HCT116 (cell line): ENCODE measurements around the gene KCNC1. TPM values are rescaled to one million over a fixed set of nuclear protein-coding genes. Genes with fewer than 3 reads are reported as not detected.

Experiments used
- ATAC-seq: fragments of 200-7000 bp; cut with Tn5 transposase; 2 replicates; pipeline ENCODE4 v1.9.1; 2020; ENCODE audit warnings: mild to moderate bottlenecking, moderate library complexity
- BruUV-seq: library from RNA; stranded (reverse); fragments of 400-500 nt; replicated peaks from 2 replicates; lab custom pipeline; 2021; lab: Mats Ljungman, UMichigan
- CTCF ChIA-PET: fragments of 300-600 bp; sonication (Branson Sonifier 250); formaldehyde crosslinking; loops from one replicate; lab custom pipeline; 2021; ENCODE audit warnings: antibody characterized with exemption; lab: Charles Lee
- POLR2A ChIA-PET: fragments of 300-600, 350-600 bp; sonication (Branson Sonifier 250); formaldehyde crosslinking; loops from one replicate; lab custom pipeline; 2021; ENCODE audit warnings: antibody characterized with exemption; lab: Charles Lee
- RAD21 ChIA-PET, 2 experiments: fragments of 300-600 bp; sonication (Branson Sonifier 250); formaldehyde crosslinking; loops; one replicate each; lab custom pipeline; 2023; ENCODE audit warnings: low total read pairs in 2 of 2; ENCODE audit not compliant: uncharacterized antibody in 2 of 2, unreplicated experiment in 2 of 2, low non-redundant PET in 1 of 2; lab: Charles Lee
- DNase-seq: peaks from one replicate; pipeline ENCODE4 v3.0.0-alpha.2; 2010; ENCODE audit warnings: low read depth, low spot score
- H2AFZ ChIP-seq: fragments of 200-600 bp; shearing (Covaris generic), sonication (generic); 2 replicates; pipeline ENCODE4 v1.6.1; 2017; ENCODE audit warnings: low read depth, mixed run types, mixed read lengths, antibody characterized with exemption, low read length; ENCODE audit not compliant: poor library complexity, severe bottlenecking
- H3K27ac ChIP-seq: 2 replicates; pipeline ENCODE4 v1.5.1; 2012; ENCODE audit warnings: low read depth, low read length
- H3K27me3 ChIP-seq: fragments of 200-600 bp; sonication (generic); 2 replicates; pipeline ENCODE4 v1.6.1; 2016; ENCODE audit warnings: mixed run types, low read length, mixed read lengths; ENCODE audit not compliant: insufficient read depth
- H3K36me3 ChIP-seq, 2 experiments: fragments of 200-500 bp in 1 of 2; fragments of 200-600 bp in 1 of 2; sonication (Bioruptor generic) in 1 of 2; sonication (generic) in 1 of 2; 2 replicates each; pipeline versions ENCODE4 v1.5.1 to v1.6.1; 2014 to 2016; ENCODE audit warnings: low read length in 2 of 2, inconsistent platforms in 1 of 2, mixed read lengths in 1 of 2, mixed run types in 1 of 2; ENCODE audit not compliant: insufficient read depth in 2 of 2, control insufficient read depth in 1 of 2
- H3K4me1 ChIP-seq, 2 experiments: fragments of 200-600 bp in 1 of 2; sonication (generic) in 1 of 2; 2 replicates each; pipeline versions ENCODE4 v1.5.1 to v1.6.1; 2012 to 2017; ENCODE audit warnings: low read length in 2 of 2, inconsistent platforms in 1 of 2, mild to moderate bottlenecking in 1 of 2, mixed read lengths in 1 of 2, mixed run types in 1 of 2, moderate library complexity in 1 of 2; ENCODE audit not compliant: insufficient read depth in 2 of 2, control insufficient read depth in 1 of 2
- H3K4me2 ChIP-seq: fragments of 200-600 bp; sonication (generic); 2 replicates; pipeline ENCODE4 v1.6.1; 2017; ENCODE audit warnings: mixed run types, low read length, mixed read lengths
- H3K4me3 ChIP-seq, 2 experiments: fragments of 200-600 bp in 1 of 2; sonication (generic) in 1 of 2; replicated peaks in 1 of 2; 2 replicates each; pipeline ENCODE4 v1.5.1; 2011 to 2016; ENCODE audit warnings: low read length in 2 of 2, control low read depth in 1 of 2, low read depth in 1 of 2, mild to moderate bottlenecking in 1 of 2, mixed read lengths in 1 of 2, mixed run types in 1 of 2
- H3K79me2 ChIP-seq: fragments of 200-600 bp; sonication (generic); 2 replicates; pipeline ENCODE4 v1.6.1; 2017; ENCODE audit warnings: mild to moderate bottlenecking, mixed run types, low read length, moderate library complexity, mixed read lengths; ENCODE audit not compliant: insufficient read depth
- H3K9ac ChIP-seq: fragments of 200-600 bp; sonication (generic); 2 replicates; pipeline ENCODE4 v1.6.1; 2016; ENCODE audit warnings: low read length, mixed read lengths
- H3K9me2 ChIP-seq: fragments of 200-600 bp; sonication (generic), shearing (Covaris generic); 2 replicates; pipeline ENCODE4 v1.6.1; 2017; ENCODE audit warnings: mixed run types, mild to moderate bottlenecking, moderate library complexity; ENCODE audit not compliant: insufficient read depth
- H3K9me3 ChIP-seq, 2 experiments: fragments of 200-500 bp in 1 of 2; fragments of 200-600 bp in 1 of 2; sonication (Bioruptor generic) in 1 of 2; sonication (generic) in 1 of 2; 2 replicates each; pipeline ENCODE4 v1.6.1; 2014 to 2017; ENCODE audit warnings: low read length in 2 of 2, mixed read lengths in 2 of 2, inconsistent platforms in 1 of 2, low read depth in 1 of 2, mild to moderate bottlenecking in 1 of 2, mixed run types in 1 of 2, moderate library complexity in 1 of 2; ENCODE audit not compliant: control insufficient read depth in 1 of 2, insufficient read depth in 1 of 2
- H4K20me1 ChIP-seq: fragments of 200-600 bp; sonication (generic), shearing (Covaris generic); 2 replicates; pipeline ENCODE4 v1.6.1; 2017; ENCODE audit warnings: mixed run types, mild to moderate bottlenecking, moderate library complexity; ENCODE audit not compliant: insufficient read depth
- ELF1 ChIP-seq: IDR thresholded peaks from 2 replicates; pipeline ENCODE4 v1.6.1; 2012; ENCODE audit warnings: low read depth, borderline replicate concordance
- RAD21 ChIP-seq: IDR thresholded peaks from 2 replicates; pipeline ENCODE4 v1.6.1; 2012; ENCODE audit warnings: low read depth, mild to moderate bottlenecking
- TCF7L2 ChIP-seq: IDR thresholded peaks from 2 replicates; pipeline ENCODE4 v1.7.0; 2011; ENCODE audit warnings: borderline replicate concordance, inconsistent platforms; ENCODE audit not compliant: insufficient read depth, insufficient read length; ENCODE audit errors: extremely low read depth
- ZBTB33 ChIP-seq: IDR thresholded peaks from 2 replicates; pipeline ENCODE4 v1.6.1; 2011; ENCODE audit warnings: mild to moderate bottlenecking, low read length, moderate library complexity; ENCODE audit not compliant: insufficient replicate concordance; ENCODE audit errors: extremely low read depth
- intact Hi-C: fragments of 100-400 bp; cut with micrococcal nuclease; formaldehyde crosslinking; loops from 2 replicates; pipeline ENCODE4 v1.10.0; 2022
- total RNA-seq: library from RNA; stranded (reverse); gene quantifications from one replicate; pipeline ENCODE4 v1.2.1, GENCODE V29; 2021; ENCODE audit not compliant: unreplicated experiment
- TF ChIP-seq, protein P1 (sequence below): IDR thresholded peaks from 2 replicates; pipeline ENCODE4 v1.6.1; 2012; ENCODE audit warnings: low read depth

Gene KCNC1
- total RNA-seq, 1 experiment from 2014 or later, result 0.12 TPM

DNA sequence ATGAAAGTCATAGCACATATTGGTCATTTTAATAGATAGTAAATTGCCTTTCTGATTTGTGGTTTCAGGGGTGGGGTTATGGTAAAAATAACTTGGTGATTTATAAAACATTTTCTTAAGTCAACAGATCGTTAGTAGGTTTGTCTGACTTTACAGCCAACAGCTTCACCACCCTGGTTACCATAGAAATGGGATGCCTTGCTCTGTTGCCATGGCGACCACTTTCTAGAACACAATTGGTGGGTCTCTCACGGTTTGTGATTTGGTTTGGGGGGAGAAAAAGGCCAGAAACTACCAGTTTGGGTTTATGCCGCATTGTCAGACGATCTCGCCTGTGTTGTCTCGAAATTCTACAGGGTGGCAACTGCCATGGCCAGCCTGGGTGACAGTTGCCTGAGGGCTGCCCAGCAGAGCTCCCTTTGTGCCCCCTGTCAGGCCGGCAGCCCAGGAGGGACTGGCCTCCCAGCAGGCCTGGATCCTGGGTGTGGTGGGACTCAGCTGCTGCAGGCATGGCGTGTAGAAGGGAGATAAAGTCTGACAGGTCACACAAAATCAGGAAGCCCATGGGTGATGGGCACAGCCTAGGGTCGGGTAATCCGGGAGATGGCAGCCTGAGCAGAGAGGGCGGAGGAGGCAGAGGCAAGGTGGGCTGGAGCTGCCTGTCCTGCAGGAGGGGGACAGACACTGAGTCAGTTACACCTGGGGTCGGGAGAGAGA lies 30.9 kb downstream of the KCNC1 start:
- H3K27ac ChIP-seq, result no peak overlapping the region
- H2AFZ ChIP-seq, result no peak overlapping the region
- DNase-seq, result no peak
- RAD21 ChIA-PET, result no interaction called here
- no peaks in the 10 kb centered on the region for H3K36me3 ChIP-seq
- no peaks in the 10 kb centered on the region for H3K9me2 ChIP-seq
- H3K4me1 ChIP-seq, result peaks cover 3 to 7% of the 10 kb centered on the region in 2 experiments; a peak in 3 of 4 replicates
- BruUV-seq, result no TSS peak
- ATAC-seq, result no peak
- no peak overlapping the region for H3K4me3 ChIP-seq
- POLR2A ChIA-PET, result no interaction called here
- no peaks in the 10 kb centered on the region for H3K9me3 ChIP-seq
- H3K9ac ChIP-seq, result no peak overlapping the region
- no peaks in the 10 kb centered on the region for H3K79me2 ChIP-seq
- no peaks in the 10 kb centered on the region for H3K27me3 ChIP-seq
- CTCF ChIA-PET, result interaction anchor here (1.4 to 1.9 kb wide), 3 partner anchors 207 to 221 kb away, joined by 7 to 8 read pairs (median 7); no protein-coding TSS in a partner anchor
- no peak overlapping the region for H3K4me2 ChIP-seq
- no peaks in the 10 kb centered on the region for H4K20me1 ChIP-seq
- TF ChIP-seq ZBTB33 (no peak), RAD21 (no peak), TCF7L2 (no peak), ELF1 (no peak)
- TF ChIP-seq, protein P1, sequence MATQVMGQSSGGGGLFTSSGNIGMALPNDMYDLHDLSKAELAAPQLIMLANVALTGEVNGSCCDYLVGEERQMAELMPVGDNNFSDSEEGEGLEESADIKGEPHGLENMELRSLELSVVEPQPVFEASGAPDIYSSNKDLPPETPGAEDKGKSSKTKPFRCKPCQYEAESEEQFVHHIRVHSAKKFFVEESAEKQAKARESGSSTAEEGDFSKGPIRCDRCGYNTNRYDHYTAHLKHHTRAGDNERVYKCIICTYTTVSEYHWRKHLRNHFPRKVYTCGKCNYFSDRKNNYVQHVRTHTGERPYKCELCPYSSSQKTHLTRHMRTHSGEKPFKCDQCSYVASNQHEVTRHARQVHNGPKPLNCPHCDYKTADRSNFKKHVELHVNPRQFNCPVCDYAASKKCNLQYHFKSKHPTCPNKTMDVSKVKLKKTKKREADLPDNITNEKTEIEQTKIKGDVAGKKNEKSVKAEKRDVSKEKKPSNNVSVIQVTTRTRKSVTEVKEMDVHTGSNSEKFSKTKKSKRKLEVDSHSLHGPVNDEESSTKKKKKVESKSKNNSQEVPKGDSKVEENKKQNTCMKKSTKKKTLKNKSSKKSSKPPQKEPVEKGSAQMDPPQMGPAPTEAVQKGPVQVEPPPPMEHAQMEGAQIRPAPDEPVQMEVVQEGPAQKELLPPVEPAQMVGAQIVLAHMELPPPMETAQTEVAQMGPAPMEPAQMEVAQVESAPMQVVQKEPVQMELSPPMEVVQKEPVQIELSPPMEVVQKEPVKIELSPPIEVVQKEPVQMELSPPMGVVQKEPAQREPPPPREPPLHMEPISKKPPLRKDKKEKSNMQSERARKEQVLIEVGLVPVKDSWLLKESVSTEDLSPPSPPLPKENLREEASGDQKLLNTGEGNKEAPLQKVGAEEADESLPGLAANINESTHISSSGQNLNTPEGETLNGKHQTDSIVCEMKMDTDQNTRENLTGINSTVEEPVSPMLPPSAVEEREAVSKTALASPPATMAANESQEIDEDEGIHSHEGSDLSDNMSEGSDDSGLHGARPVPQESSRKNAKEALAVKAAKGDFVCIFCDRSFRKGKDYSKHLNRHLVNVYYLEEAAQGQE, result no peak
- intact Hi-C loops, result no loop called here
